SK-N-SH (cell line): ENCODE results near the gene TSGA10.

ENCODE experiments used
- CTCF ChIP-seq: fragments of 200-600 bp; sonication (generic); IDR thresholded peaks from 2 replicates; pipeline ENCODE4 v1.6.1; 2017; ENCODE audit warnings: antibody characterized with exemption, mild to moderate bottlenecking, moderate library complexity
- EZH2phosphoT487 ChIP-seq: fragments of 200-600 bp; sonication (generic); IDR thresholded peaks from 2 replicates; pipeline ENCODE4 v1.6.1; 2017; ENCODE audit warnings: low read depth, mixed run types, mild to moderate bottlenecking, antibody characterized with exemption, moderate library complexity, borderline replicate concordance
- FOXJ3 ChIP-seq: sonication (generic); formaldehyde crosslinking; IDR thresholded peaks from 2 replicates; pipeline ENCODE4 v1.5.1; 2020; ENCODE audit warnings: mild to moderate bottlenecking, missing genetic modification reagents
- NFIC ChIP-seq: IDR thresholded peaks from 2 replicates; pipeline ENCODE4 v1.4.0; 2012; ENCODE audit warnings: borderline replicate concordance
- NRF1 ChIP-seq: IDR thresholded peaks from 2 replicates; pipeline ENCODE4 v1.6.1; 2012; ENCODE audit warnings: low read depth, mild to moderate bottlenecking, low read length
- REST ChIP-seq: IDR thresholded peaks from 2 replicates; pipeline ENCODE4 v1.6.1; 2012; ENCODE audit warnings: mild to moderate bottlenecking, low read depth, low read length, moderate library complexity
- TCF12 ChIP-seq: IDR thresholded peaks from 2 replicates; pipeline ENCODE4 v1.4.0; 2012

- TF ChIP-seq EZH2phosphoT487 (no peak), FOXJ3 (CRISPR knock-in tag) (no peak), CTCF (no peak), NRF1 (no peak), TCF12 (no peak), NFIC (no peak), REST (no peak)
Observed at GRCh38 chr2:99104006-99104405, 50.7 kb downstream of the TSGA10 start.
